Myocyte (in vitro differentiated cells): ENCODE data around the gene SERINC5. TPM values are rescaled to one million over a fixed set of nuclear protein-coding genes. Genes with fewer than 3 reads are reported as not detected.
A peak's percentile ranks its signal among the peaks of the same experiment; 100 is the strongest.

Experiments
- DNase-seq: peaks from one replicate; pipeline ENCODE4 v3.0.0-alpha.2; 2012; ENCODE audit warnings: low read depth
- total RNA-seq: library from RNA; depleted of rRNA; stranded (reverse); fragments of >200 nt; gene quantifications from 2 replicates; pipeline ENCODE4 v1.2.3, GENCODE V29; 2014

SERINC5 gene
- total RNA-seq, 1 donor from 2014 or later, result 23.7 TPM

GRCh38 chr5:80105698-80106439 is 150.0 kb downstream of the SERINC5 start:
- DNase-seq, result no peak

- DNase-seq, result no peak
Measured at GRCh38 chr5:80103371-80103770, 152.5 kb downstream of the SERINC5 start.

DNA sequence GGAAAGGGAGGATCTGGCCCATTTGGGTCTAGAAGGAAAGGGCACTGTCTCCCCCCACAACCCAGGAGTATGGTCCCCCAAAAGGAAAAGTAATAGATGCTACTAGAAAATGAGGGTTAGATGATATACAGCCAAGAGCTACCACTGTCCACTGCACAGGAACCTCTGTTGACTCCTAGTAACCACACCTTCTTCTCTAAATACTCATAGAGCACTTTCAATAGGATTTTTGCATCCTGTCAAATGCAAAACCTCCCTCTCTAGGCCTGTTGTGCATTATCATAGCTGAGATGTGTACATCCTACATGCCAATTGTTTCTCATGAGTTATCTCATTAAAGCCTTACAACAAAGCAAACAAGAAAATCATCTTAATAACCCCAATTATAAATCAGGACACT is 153.9 kb downstream of the SERINC5 start:
- no peak for DNase-seq

- peak; percentile 21 for DNase-seq
Measured at GRCh38 chr5:80097451-80097850, 158.4 kb downstream of the SERINC5 start.

DNA sequence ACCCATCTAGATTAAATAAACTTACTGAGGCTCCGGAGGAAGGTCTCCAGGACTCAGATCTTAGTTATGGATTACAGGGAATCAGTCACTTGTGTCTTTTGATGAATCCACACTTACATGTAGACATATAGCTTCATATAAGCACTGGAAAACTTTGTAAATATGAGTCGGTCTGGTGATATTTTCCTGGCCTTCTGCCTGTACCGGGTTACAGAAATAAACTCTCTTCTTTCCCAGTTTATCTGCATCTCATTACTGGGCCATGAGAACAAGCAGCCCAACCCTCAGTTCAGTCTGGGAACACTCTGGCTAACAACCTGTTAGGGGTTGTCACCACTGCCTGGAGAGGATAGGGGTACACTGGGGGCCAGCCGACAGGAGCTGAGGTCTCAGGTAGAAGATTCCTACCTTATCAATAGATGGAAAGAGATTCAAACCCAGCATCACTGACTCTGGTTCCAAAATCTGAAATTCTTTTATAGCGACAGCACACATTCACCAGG is 161.6 kb downstream of the SERINC5 start:
- DNase-seq, result no peak

GRCh38 chr5:80093796-80094195 is 162.1 kb downstream of the SERINC5 start:
- no peak for DNase-seq

GRCh38 chr5:80092486-80093107 is 163.3 kb downstream of the SERINC5 start:
- no peak for DNase-seq

- DNase-seq, result peak; percentile 68
Measured at GRCh38 chr5:80091792-80092192, 164.1 kb downstream of the SERINC5 start.

DNA sequence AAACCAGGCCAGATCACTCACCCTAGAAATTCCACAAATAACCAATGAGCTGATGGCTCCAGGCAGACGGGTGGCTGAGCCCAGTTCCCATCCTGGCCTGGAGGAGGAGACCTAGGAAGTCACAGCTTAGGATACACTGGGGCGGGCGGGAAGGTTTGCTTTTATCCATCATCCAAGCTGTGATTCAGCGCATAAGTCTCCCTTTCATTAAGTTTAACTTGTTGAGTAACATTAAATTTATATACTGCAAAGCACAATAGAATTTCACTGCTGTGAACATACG is 165.0 kb downstream of the SERINC5 start:
- DNase-seq, result no peak

- DNase-seq, result peak; percentile 57
Measured at GRCh38 chr5:80083101-80083890, 172.6 kb downstream of the SERINC5 start.

DNA sequence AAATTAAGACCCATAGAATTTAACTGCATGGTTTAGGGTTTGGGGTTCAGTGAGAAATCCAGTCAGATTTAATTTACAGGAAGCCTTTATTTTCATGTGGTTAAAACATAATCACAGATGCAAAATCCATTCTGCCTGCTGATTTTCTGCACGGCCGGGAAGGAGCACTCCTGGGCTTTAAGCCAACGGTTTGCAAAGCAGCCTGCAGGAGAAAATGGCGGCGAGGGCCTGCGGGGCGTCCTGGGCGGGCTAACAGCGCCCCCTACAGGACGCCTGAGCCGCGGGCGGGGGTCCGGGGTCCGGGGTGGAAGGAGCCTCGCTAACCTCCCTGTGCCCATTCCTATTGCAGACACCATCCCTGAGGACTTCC is 173.1 kb downstream of the SERINC5 start:
- DNase-seq, result peak; percentile 63

DNA sequence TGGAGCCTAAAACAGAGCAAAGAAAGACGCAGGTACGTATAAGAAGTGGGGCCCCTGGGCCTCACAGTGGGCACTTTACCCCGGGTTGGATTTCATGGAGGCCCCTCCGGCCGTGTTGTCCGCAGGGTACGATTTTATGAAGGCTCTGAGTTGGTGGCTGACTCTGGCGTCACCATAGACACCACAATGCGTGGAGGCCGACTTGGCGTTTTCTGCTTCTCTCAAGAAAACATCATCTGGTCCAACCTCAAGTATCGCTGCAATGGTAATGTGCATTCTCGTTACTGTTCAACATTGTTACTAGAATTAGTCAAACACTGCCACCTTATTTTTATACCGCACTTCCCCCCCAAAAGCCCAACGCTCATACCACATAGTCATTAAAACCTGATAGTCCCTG is 173.6 kb downstream of the SERINC5 start:
- DNase-seq, result no peak

GRCh38 chr5:80078921-80079320 is 176.9 kb downstream of the SERINC5 start:
- no peak for DNase-seq

DNA sequence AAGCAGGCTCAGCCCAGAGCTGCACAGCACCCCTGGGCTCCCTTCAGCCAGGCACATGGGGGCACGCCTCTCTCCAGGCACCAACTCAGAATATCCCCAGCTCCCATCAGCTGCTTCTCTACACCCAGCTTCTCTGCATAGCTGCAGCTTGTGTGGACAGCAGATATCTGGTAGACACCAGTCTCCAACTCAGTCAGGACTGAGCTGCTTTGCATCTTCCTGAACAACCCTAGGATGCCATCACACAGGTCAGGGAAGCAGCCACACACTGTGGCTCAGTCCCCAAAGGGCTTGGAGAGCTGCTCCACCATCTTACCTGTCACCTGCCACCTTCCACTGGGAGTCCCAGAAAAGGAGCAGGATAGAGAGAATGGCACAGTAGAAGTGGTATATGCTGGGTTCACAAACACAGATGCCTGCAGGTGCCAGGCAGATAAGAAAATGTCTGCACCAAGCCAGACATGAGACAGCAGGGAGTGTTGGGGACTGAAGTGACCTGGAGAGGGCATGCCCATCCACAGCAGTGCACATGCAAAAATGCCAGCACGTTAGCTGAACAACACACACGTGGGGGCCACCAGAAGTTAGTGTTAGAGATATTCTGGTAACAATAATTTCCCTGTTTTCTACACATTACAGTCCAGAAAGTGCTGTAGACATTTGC is 178.7 kb downstream of the SERINC5 start:
- no peak for DNase-seq

DNA sequence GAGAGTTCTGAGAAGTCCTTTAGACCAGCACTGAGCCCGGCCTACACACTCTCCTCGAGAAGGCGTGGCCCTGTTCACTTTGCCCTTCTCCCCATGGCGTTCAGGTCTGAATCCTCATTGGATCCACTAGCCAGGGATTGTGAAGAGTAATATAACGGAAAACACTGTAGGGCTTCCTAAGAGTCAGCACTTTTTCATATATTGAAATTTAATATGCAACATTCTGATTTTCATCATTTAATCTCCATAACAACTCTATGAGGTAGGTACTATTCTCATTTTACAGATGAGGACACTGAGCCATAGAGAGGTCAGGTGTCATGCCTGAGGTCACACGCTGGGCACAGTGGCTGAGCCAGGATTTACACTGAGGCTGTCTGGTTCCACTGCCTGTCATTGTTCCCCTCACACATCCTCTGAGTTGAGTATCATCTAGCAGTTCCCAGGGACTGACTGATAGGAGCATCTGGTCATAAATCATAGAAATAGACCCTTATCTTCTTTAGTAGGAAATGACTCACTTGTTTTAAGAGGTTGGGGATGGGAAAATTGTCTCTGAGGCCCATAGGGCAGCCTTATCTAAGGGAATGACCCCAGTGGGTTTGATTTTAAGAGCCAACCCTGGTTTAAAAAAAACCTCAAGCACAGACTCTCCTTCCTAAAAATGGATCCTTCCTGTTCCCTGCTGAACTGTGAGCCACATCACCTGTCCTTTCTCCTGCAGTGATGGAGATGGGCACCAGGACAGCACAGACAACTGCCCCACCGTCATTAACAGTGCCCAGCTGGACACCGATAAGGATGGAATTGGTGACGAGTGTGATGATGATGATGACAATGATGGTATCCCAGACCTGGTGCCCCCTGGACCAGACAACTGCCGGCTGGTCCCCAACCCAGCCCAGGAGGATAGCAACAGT is 179.5 kb downstream of the SERINC5 start:
- DNase-seq, result peak; percentile 87

GRCh38 chr5:80072103-80073073 is 183.5 kb downstream of the SERINC5 start:
- no peak for DNase-seq

- no peak for DNase-seq
Measured at GRCh38 chr5:80071510-80072021, 184.3 kb downstream of the SERINC5 start.

DNA sequence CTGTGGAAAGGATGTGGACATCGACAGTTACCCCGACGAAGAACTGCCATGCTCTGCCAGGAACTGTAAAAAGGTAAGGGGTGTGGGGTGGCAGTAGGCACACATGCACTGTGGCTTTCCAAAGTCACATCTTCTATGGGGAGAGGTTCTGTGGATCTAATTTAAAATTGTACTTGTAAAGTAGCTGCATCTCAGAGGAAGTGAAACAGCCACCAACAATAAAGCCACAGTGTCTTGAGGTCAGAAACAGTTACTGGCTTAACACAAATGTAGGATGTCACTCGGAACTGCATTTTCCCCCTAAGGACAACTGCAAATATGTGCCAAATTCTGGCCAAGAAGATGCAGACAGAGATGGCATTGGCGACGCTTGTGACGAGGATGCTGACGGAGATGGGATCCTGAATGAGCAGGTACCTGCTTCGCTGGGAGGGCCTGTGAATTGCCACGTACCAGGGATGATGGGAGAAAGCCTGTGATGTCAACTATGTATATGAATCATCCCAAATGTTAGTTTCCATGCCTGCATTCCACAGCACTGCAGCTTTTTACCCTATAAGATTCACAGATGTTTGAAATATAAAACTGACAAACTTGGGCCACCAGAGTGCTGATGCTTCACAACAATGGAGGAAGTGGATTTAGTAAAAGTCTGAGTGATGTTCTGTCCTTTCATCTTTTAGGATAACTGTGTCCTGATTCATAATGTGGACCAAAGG is 185.4 kb downstream of the SERINC5 start:
- DNase-seq, result no peak

DNA sequence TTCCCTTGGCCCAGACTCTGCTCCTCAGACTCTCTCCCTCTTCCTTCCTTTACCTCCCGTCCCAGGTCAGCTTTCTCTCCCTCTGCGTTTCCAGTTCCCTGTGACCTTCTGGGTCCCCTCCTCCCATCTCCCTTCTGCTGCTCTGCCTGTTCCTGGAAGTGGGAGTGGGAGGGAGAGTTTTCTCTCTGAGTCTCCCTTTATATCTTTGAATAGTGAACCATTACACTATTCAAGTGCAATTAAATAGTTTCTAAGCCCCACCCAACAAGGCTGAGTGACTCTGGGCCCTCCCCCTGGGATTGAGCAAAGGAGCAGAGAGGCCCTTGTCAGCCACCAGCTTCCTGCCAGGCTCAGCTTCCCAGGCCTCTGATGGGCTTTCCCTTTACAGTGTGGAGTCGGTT is 185.9 kb downstream of the SERINC5 start:
- no peak for DNase-seq
